GM18873 (cell line): ENCODE results near the gene ZNF23.
A peak's percentile ranks its signal among the peaks of the same experiment; 100 is the strongest.

Experiments
- ATAC-seq: cut with Tn5 transposase; IDR thresholded peaks from one replicate; pipeline ENCODE4 v1.9.1; 2021; ENCODE audit warnings: mild to moderate bottlenecking, moderate library complexity, moderate number of reproducible peaks; ENCODE audit not compliant: unreplicated experiment, low FRiP score

ZNF23 gene

GRCh38 chr16:71428883-71429282, 33.2 kb downstream of the ZNF23 start:
- ATAC-seq, result no peak

- ATAC-seq, result no peak
Measured at GRCh38 chr16:71428385-71428784, 33.7 kb downstream of the ZNF23 start.

- ATAC-seq, result no peak
Measured at GRCh38 chr16:71426880-71427615, 35.0 kb downstream of the ZNF23 start.

GRCh38 chr16:71426069-71426879, 35.8 kb downstream of the ZNF23 start:
- no peak for ATAC-seq

GRCh38 chr16:71425746-71426068, 36.3 kb downstream of the ZNF23 start:
- ATAC-seq, result no peak

- ATAC-seq, result no peak
Measured at GRCh38 chr16:71424626-71425025, 37.4 kb downstream of the ZNF23 start.

- no peak for ATAC-seq
Measured at GRCh38 chr16:71423865-71424264, 38.2 kb downstream of the ZNF23 start.

- no peak for ATAC-seq
Measured at GRCh38 chr16:71423016-71423415, 39.0 kb downstream of the ZNF23 start.

- no peak for ATAC-seq
Measured at GRCh38 chr16:71421911-71422310, 40.1 kb downstream of the ZNF23 start.

- ATAC-seq, result no peak
Measured at GRCh38 chr16:71414038-71414437, 48.0 kb downstream of the ZNF23 start.

GRCh38 chr16:71413341-71413740, 48.7 kb downstream of the ZNF23 start:
- ATAC-seq, result no peak

- peak; percentile 47 for ATAC-seq
Measured at GRCh38 chr16:71412270-71413160, 49.5 kb downstream of the ZNF23 start.

- no peak for ATAC-seq
Measured at GRCh38 chr16:71410146-71410545, 51.9 kb downstream of the ZNF23 start.

- ATAC-seq, result no peak
Measured at GRCh38 chr16:71409011-71409775, 52.9 kb downstream of the ZNF23 start.

GRCh38 chr16:71408536-71408935, 53.5 kb downstream of the ZNF23 start:
- ATAC-seq, result no peak

- ATAC-seq, result no peak
Measured at GRCh38 chr16:71407731-71408130, 54.3 kb downstream of the ZNF23 start.

GRCh38 chr16:71406724-71407123, 55.3 kb downstream of the ZNF23 start:
- no peak for ATAC-seq

GRCh38 chr16:71406316-71406715, 55.7 kb downstream of the ZNF23 start:
- no peak for ATAC-seq

- no peak for ATAC-seq
Measured at GRCh38 chr16:71404364-71404763, 57.7 kb downstream of the ZNF23 start.

GRCh38 chr16:71402674-71403073, 59.4 kb downstream of the ZNF23 start:
- ATAC-seq, result no peak
